Epithelial cell of proximal tubule (primary cell): Measurements from ENCODE around the gene RPS17. TPM values are rescaled to one million over a fixed set of nuclear protein-coding genes. Genes with fewer than 3 reads are reported as not detected.

Experiments
- DNase-seq: peaks from one replicate; pipeline ENCODE4 v3.0.0-alpha.2; 2011; ENCODE audit warnings: low read depth
- H3K4me3 ChIP-seq: 2 replicates; pipeline ENCODE4 v1.5.1; 2011; ENCODE audit warnings: low read depth, mild to moderate bottlenecking, low read length
- total RNA-seq: library from RNA; depleted of rRNA; stranded (reverse); fragments of >200 nt; gene quantifications from 2 replicates; pipeline ENCODE4 v1.2.3, GENCODE V29; 2015
- TF ChIP-seq, protein P1 (sequence below): conservative IDR thresholded peaks from 2 replicates; pipeline ENCODE4 v1.5.1; 2012; ENCODE audit warnings: low read depth, mild to moderate bottlenecking, low read length

Gene RPS17
- total RNA-seq, 1 donor from 2014 or later: 4,952 TPM

DNA sequence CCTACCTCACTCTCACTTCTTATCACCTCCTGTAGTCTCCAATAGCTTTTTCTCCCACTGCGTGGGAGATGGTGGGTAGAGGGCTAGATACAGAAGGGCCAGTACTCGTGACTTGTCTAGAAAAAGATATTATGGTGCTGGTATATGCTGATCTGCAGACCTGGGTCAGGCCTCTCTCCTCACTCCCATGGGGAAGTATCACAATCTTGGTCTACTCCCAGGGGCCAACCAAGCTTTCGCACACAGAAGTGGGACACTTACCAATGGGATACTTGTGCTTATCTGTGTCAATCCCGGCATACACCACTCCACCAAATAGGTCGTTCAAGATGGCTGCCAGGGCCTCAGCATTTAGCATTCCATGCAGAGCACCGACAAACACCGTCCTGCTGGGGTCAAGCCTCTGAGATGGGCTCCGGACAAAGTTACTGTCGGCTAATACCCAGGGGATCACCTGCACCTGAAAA is 9.0 kb upstream of the RPS17 start:
- H3K4me3 ChIP-seq: no peak overlapping the region
- DNase-seq: no peak
- TF ChIP-seq, protein P1, sequence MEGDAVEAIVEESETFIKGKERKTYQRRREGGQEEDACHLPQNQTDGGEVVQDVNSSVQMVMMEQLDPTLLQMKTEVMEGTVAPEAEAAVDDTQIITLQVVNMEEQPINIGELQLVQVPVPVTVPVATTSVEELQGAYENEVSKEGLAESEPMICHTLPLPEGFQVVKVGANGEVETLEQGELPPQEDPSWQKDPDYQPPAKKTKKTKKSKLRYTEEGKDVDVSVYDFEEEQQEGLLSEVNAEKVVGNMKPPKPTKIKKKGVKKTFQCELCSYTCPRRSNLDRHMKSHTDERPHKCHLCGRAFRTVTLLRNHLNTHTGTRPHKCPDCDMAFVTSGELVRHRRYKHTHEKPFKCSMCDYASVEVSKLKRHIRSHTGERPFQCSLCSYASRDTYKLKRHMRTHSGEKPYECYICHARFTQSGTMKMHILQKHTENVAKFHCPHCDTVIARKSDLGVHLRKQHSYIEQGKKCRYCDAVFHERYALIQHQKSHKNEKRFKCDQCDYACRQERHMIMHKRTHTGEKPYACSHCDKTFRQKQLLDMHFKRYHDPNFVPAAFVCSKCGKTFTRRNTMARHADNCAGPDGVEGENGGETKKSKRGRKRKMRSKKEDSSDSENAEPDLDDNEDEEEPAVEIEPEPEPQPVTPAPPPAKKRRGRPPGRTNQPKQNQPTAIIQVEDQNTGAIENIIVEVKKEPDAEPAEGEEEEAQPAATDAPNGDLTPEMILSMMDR: no peak

DNA sequence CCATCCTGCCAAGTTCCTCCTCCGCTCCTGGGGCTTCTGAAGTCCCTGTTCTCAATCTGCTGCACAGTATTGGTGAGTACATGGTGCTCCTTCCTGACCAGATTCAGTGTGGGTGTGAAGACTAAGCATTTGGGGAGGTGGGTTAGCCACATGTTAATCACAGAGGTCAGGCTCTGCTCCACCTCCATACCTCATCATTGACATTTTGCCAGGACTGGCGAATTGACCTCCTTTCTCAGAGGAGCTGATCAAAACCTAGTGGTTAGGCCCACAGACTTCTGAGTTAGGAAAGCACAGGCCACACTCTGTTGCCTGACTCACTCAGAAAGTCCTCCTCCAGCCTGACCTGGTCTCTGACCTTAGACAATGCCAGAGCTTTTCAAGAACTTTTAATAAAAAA is 8.4 kb upstream of the RPS17 start:
- no peak for DNase-seq
- no peak overlapping the region for H3K4me3 ChIP-seq
- TF ChIP-seq, protein P1: no peak

DNA sequence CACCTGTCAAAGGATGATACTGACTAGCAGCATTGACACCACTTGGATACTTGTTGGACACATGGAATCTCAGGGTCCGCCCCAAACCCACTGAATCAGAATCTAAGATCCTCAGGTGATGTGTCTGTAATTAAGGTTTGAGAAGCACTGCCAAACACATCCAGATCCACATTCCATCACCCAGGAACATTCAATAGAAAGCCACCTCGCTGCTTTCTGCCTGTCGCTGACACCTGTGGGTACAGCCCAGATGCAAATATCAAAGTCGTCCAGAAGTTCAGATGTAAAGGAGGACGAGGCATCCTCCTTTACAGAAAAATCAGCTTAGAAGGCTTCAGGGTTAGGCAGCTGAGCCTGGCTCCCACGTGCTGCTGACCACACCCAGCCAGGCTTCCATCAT is 5.2 kb upstream of the RPS17 start:
- DNase-seq: no peak
- TF ChIP-seq, protein P1: no peak
- no peak overlapping the region for H3K4me3 ChIP-seq

DNA sequence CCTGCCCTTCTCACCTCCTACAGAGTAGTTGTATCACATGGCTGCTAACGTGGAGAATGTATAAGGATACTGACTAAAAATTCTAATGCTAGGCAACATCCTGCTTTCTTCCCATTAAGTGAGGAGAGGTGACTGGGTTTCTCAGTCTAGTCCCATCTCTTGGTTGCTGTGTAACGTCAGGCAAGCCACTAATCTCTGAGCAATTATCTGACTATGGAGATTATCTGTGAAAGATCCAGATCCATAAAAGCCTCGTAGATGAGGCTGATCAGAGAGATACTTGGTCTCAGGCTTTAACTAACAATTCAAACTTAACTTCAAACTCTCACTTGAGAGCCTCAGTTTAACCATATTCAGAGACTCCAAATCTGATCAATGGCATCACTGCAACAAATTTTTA is 4.7 kb upstream of the RPS17 start:
- no peak for DNase-seq
- TF ChIP-seq, protein P1: no peak
- no peak overlapping the region for H3K4me3 ChIP-seq

DNA sequence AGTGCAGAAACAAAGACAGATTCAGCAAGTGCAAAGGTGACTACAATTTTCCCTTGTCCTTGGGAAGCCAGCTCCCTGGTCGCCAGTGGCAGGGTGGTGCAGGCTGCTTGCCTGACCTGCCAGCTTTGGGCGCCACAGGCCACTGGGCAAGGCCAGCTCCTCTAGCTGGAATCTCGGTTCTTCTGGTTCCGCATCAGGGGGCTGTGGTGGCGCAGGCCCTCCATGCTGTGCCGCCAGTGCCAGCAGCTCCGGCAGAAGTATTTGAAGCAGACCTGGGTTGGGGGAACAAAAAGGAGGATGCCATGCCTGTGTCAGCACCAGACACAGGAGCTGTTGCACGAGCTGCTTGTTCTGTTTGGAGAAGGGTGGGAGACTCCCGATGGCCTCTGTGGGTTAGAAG is 4.2 kb upstream of the RPS17 start:
- TF ChIP-seq, protein P1: no peak
- no peak for DNase-seq
- H3K4me3 ChIP-seq: no peak overlapping the region

DNA sequence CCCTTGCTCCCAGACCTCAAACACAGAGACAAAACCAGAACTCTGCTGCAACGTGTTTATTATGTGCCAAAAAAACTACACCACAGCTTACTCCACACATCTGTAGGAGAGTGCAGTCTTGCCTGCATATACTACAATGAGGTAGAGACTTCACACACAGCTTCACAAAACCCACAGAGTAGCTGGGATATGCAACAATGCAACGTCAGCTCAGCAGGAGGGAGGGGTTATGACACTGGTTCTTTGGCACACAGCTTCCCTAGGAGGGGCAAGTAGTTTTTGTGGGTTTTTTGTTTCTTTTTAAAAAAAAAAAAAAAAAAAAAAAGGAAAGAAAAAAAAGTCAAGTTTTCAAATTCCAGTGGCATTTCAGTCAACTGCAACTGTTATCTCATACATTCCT is 2.9 kb upstream of the RPS17 start:
- TF ChIP-seq, protein P1: no peak
- DNase-seq: no peak
- H3K4me3 ChIP-seq: no peak overlapping the region

DNA sequence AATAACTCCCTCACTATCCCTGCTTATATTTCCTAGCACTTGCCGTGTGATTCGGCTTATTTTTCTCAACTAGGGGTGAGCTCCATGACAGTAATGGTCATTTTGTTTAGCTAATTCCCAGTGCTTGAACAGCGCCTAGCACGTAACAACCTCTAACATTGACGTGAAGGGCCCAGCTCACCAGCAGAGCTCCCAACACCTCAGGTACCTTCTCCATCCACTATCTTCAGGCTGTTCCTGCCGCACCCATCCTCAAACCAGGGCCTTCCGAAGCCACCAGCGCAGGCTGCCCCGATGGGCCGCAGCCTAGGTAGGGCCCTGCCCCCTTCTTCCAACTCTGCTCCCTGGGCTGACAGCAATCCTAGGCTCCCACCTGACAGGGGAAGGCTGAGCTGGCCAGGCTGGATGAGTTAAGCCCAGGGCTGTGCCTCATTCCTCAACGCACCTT is 751 bp upstream of the RPS17 start:
- TF ChIP-seq, protein P1: no peak
- H3K4me3 ChIP-seq: peak overlapping the region; percentile 79
- no peak for DNase-seq
